Cardiac fibroblast (primary cell): ENCODE data around the gene EXD3.
A peak's percentile ranks its signal among the peaks of the same experiment; 100 is the strongest.

ENCODE experiments used
- DNase-seq, 2 donors: peaks; one replicate each; pipeline versions ENCODE4 v3.0.0 to v3.0.0-alpha.2; 2010; ENCODE audit warnings: low read depth in 2 of 2
- H3K4me3 ChIP-seq, 2 donors: replicated peaks in 1 of 2; 1 replicate in 1 of 2; 2 replicates in 1 of 2; pipeline ENCODE4 v1.5.1; 2011; ENCODE audit warnings: low read depth in 2 of 2, low read length in 2 of 2, mild to moderate bottlenecking in 2 of 2, moderate library complexity in 1 of 2
- TF ChIP-seq, protein P1 (sequence below): IDR thresholded peaks from one replicate; pipeline ENCODE4 v1.5.1; 2011; ENCODE audit warnings: low read depth, mild to moderate bottlenecking, low read length, inconsistent platforms

EXD3 gene

DNA sequence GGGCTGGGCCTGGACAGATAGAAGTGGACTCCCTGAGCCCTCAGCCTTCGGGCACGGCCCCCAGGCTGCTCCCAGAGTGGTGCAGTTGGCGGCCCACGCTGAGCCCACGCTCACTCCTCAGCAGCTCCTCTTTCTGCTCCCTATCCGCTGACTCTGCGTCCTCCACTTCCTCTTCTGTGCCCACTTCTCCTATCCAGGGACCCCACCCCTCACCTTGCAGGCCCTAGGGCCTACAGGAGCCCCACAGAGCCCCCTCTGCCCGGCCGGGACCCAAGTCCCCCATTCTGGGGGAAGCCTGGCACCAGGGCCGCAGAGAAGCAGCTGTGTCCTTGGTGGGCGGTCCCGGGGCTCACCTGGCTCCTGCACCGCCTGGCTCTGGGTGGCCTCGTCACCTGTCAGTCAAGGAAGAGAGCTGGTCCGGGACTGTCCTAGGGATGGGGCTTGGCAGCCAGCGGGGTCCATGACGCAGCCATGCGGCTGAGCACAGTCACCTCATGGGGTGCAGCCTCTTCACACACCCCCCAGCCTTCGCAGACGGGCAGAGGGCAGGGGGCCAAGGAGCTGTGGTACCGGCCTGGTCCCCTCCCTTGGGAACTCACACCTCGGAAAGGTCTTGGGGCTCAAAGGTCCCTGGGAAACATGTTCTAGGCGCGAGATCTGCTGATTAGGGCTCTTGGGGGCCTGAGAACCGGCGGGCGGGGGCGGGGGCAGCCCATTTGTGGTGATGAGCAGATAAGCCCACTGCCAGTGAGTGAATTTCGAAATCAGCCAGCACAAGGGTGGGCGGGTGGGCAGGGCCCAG is 115.5 kb downstream of the EXD3 start:
- no peak for DNase-seq
- H3K4me3 ChIP-seq, result no peak overlapping the region
- TF ChIP-seq, protein P1, sequence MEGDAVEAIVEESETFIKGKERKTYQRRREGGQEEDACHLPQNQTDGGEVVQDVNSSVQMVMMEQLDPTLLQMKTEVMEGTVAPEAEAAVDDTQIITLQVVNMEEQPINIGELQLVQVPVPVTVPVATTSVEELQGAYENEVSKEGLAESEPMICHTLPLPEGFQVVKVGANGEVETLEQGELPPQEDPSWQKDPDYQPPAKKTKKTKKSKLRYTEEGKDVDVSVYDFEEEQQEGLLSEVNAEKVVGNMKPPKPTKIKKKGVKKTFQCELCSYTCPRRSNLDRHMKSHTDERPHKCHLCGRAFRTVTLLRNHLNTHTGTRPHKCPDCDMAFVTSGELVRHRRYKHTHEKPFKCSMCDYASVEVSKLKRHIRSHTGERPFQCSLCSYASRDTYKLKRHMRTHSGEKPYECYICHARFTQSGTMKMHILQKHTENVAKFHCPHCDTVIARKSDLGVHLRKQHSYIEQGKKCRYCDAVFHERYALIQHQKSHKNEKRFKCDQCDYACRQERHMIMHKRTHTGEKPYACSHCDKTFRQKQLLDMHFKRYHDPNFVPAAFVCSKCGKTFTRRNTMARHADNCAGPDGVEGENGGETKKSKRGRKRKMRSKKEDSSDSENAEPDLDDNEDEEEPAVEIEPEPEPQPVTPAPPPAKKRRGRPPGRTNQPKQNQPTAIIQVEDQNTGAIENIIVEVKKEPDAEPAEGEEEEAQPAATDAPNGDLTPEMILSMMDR, result no peak

DNA sequence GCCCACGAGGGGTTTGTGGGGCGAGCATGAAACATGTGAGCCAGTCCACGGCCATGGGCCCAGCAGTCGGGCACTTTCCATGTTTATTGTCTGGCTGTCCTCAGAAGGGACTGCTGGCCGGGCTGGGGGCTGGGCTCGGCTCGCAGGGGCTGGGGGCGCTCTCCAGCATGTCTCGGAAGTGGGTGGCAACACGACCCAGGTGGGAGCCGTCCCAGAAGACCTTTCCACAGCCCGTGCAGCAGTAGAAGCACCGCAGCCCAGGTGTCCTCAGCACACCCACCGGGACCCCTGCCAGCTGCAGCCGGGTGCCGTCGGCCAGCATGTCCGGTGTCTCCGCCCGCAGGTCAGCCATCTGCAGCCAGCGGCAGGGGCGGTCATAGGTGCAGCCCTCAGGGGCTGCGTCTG is 116.1 kb downstream of the EXD3 start:
- TF ChIP-seq, protein P1, result no peak
- no peak for DNase-seq
- no peak overlapping the region for H3K4me3 ChIP-seq

DNA sequence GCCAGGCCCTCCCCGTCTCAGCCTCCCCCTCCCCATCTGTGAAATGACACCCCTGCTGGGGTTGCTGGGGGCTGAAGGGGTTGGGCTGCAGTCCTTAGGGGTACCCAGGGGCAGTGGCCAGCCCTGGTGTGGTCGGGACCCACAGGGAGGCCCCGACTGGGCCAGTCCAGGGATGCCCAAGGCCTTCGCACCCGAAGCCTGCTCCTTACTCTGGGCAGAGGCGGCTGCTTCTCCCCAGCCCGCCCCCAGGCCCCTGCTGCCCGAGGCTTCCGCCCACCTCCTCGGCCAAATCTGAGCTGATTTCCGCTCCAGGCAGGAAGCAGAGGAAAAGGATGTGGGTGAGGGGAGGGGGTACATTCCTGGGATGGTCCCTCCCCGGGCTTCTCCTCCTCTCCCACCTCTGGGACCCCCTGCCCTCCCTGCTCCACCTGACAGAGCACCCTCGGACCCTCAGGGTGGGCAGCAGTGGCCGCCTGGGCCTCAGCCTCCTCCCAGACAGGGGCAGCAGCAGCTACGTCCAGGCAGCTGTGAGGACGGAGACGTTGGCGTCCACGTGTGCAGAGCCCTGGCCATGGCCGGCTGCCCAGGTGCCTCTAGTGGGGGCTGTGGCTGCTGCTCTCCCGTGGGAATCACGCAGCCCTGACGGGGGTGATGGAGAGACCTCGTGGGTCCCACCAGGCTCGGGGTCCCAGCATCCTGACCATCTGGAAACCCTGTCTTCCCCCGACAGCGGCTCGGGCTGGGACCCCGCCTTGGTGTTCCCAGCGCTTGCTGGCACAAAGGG is 116.7 kb downstream of the EXD3 start:
- DNase-seq, result no peak

DNA sequence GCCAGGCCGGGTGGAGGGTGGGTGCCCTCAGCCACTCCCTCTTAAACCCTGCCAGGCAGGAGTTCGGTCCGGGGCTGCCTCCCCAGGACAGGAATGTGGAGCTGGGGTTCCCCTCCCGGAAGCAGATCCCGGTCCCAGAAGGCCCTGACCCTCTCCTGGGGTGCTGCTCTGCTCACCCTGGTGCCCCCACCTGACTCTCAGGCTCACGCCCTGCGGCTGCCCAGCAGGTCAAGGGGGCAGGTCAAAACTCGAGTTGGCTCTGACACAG is 117.2 kb downstream of the EXD3 start:
- TF ChIP-seq, protein P1, result no peak
- H3K4me3 ChIP-seq, result no peak overlapping the region
- no peak for DNase-seq

More for the DNA sequence above, 116.7 kb downstream of the EXD3 start:
- H3K4me3 ChIP-seq, result no peak overlapping the region
- TF ChIP-seq, protein P1, result no peak

DNA sequence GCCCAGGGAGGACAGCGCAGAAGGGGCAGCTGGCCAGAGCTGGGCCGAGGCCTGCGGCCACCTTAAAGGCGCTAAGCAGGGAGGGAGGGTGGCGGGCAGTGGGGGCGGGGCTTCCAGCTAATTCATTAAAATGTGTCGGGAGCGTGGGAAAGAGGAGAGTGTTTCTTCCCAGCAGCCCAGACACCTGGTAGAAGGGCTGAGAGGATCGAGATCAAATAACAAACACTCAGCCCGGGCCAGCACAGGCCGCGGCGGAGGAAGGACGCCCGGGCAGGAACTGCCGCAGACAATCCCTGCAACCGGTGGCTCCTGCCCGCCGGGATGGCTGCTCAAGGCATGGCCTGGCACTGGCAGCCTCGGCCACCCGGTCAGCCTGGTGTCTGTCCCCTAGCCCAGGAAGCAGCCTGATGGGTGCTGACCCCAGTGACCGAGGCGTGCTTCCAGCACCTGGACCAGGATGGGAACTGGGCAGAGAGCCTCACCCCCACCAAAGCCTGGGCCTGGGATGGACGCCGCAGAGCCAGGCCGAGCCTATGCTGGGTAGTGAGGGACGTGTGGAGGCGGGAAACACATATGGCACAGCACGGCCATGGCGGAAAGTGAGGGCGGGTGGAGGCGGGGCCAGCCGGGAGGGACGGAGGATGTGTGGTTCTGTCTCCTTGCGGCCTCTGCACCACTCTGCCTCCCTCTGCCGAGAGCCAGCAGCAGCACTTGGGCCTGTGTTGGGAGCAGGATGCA is 117.7 kb downstream of the EXD3 start:
- TF ChIP-seq, protein P1, result peak; percentile 20
- H3K4me3 ChIP-seq, result no peak overlapping the region
- DNase-seq, result peak; percentile 35 to 47

DNA sequence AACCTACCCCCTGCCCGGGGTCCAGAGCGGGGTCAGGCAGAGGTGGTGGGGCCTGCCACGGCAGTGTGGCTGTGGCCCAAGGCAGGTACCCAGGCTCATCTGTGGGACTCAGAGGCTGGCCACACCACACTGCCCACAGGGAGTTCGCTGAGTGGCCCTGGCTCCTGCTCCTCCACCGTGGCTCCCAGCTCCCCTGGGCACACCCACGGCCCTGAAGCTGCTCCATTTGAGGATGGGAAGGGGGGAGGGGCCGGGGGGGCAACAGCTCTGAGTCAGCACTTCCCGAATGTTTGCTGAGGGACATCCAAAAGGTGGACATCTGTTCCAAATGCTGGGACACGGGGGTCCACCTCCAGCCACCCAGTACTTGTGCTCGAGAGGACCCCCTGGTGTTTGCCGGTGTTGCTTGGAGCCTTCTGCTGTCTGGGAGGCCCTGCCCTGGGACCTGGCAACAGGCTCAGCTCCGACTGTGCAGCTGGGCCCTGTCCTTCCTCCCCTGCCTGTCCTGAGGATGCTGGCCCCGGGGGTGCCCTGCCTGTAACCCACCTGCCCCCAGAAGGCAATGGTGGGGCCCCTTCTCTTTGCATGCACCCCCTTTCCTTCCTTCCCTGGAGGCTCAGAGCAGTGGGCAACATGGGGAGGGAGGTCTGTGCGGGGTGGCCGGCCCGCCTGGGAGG is 118.4 kb downstream of the EXD3 start:
- H3K4me3 ChIP-seq, result no peak overlapping the region
- TF ChIP-seq, protein P1, result peak; percentile 15
- no peak for DNase-seq
